Neural cell (in vitro differentiated cells): ENCODE data around the gene PTPRQ. TPM values are rescaled to one million over a fixed set of nuclear protein-coding genes. Genes with fewer than 3 reads are reported as not detected.

Experiments
- H2AFZ ChIP-seq: fragments of 200-600, 300-800 bp; sonication (generic), shearing (Covaris generic); 2 replicates; pipeline ENCODE4 v1.6.0; 2014; ENCODE audit warnings: low read depth, mild to moderate bottlenecking, antibody characterized with exemption, low read length, moderate library complexity
- H3F3A ChIP-seq: fragments of 200-600 bp; shearing (Covaris generic); 2 replicates; pipeline ENCODE4 v1.6.1; 2016; ENCODE audit warnings: mild to moderate bottlenecking, moderate library complexity, mixed read lengths, antibody characterized with exemption, low read length; ENCODE audit not compliant: insufficient read depth, poor library complexity, severe bottlenecking
- H3K27ac ChIP-seq: fragments of 200-600, 300-800 bp; sonication (generic), shearing (Covaris generic); 2 replicates; pipeline ENCODE4 v1.5.1; 2014; ENCODE audit warnings: mild to moderate bottlenecking, low read length, moderate library complexity
- H3K27me3 ChIP-seq: fragments of 300-800, 200-600 bp; sonication (generic), shearing (Covaris generic); 2 replicates; pipeline ENCODE4 v1.6.0; 2014; ENCODE audit warnings: mild to moderate bottlenecking, low read depth, low read length, moderate library complexity; ENCODE audit not compliant: insufficient read depth
- H3K36me3 ChIP-seq: fragments of 300-800, 200-600 bp; sonication (generic), shearing (Covaris generic); 2 replicates; pipeline ENCODE4 v1.5.1; 2014; ENCODE audit warnings: mild to moderate bottlenecking, antibody characterized with exemption, low read length, moderate library complexity; ENCODE audit not compliant: insufficient read depth
- H3K4me2 ChIP-seq: fragments of 300-800, 200-600 bp; sonication (generic), shearing (Covaris generic); 2 replicates; pipeline ENCODE4 v1.6.0; 2014; ENCODE audit warnings: mild to moderate bottlenecking, low read length
- H3K4me3 ChIP-seq: fragments of 300-800, 200-600 bp; sonication (generic), shearing (Covaris generic); 2 replicates; pipeline ENCODE4 v1.5.1; 2014; ENCODE audit warnings: mild to moderate bottlenecking, low read length, moderate library complexity
- H3K79me2 ChIP-seq: fragments of 200-600 bp; shearing (Covaris generic); replicated peaks from 2 replicates; pipeline ENCODE4 v1.6.0; 2014; ENCODE audit warnings: mild to moderate bottlenecking, low read length, moderate library complexity; ENCODE audit not compliant: insufficient read depth
- H3K9ac ChIP-seq: fragments of 300-800, 200-600 bp; sonication (generic), shearing (Covaris generic); 2 replicates; pipeline ENCODE4 v1.6.1; 2016; ENCODE audit warnings: mild to moderate bottlenecking, low read length, mixed read lengths
- H3K9me2 ChIP-seq: fragments of 200-600 bp; shearing (Covaris generic); 2 replicates; pipeline ENCODE4 v1.6.1; 2016; ENCODE audit warnings: mild to moderate bottlenecking, low read length, mixed read lengths; ENCODE audit not compliant: insufficient read depth
- H3K9me3 ChIP-seq: fragments of 200-600, 300-800 bp; sonication (generic), shearing (Covaris generic); 2 replicates; pipeline ENCODE4 v1.6.1; 2016; ENCODE audit warnings: mild to moderate bottlenecking, mixed run types, low read length, moderate library complexity, mixed read lengths
- H4K20me1 ChIP-seq: fragments of 200-600 bp; shearing (Covaris generic); 2 replicates; pipeline ENCODE4 v1.6.1; 2016; ENCODE audit warnings: mild to moderate bottlenecking, mixed run types; ENCODE audit not compliant: insufficient read depth
- CTCF ChIP-seq: fragments of 450-650 bp; IDR thresholded peaks from 2 replicates; pipeline ENCODE4 v1.5.1; 2014; ENCODE audit warnings: antibody characterized with exemption, mild to moderate bottlenecking, moderate library complexity; ENCODE audit not compliant: poor library complexity, severe bottlenecking
- EP300 ChIP-seq: fragments of 450-650 bp; conservative IDR thresholded peaks from 2 replicates; pipeline ENCODE4 v1.6.1; 2014; ENCODE audit warnings: antibody characterized with exemption, mild to moderate bottlenecking, moderate library complexity; ENCODE audit not compliant: poor library complexity, severe bottlenecking
- EZH2 ChIP-seq: fragments of 200-600, 300-800 bp; shearing (Covaris generic), sonication (generic); IDR thresholded peaks from 2 replicates; pipeline ENCODE4 v1.6.1; 2014; ENCODE audit warnings: antibody characterized with exemption, low read length, borderline replicate concordance, mild to moderate bottlenecking; ENCODE audit not compliant: insufficient read depth, poor library complexity, severe bottlenecking
- MXI1 ChIP-seq: fragments of 450-650 bp; conservative IDR thresholded peaks from 2 replicates; pipeline ENCODE4 v1.6.1; 2014; ENCODE audit warnings: antibody characterized with exemption, mild to moderate bottlenecking; ENCODE audit not compliant: poor library complexity, severe bottlenecking
- POLR2AphosphoS5 ChIP-seq: IDR thresholded peaks from 2 replicates; pipeline ENCODE4 v1.6.1; 2012
- RAD21 ChIP-seq: fragments of 450-650 bp; conservative IDR thresholded peaks from 2 replicates; pipeline ENCODE4 v1.6.1; 2014; ENCODE audit warnings: antibody characterized with exemption, mild to moderate bottlenecking, moderate library complexity
- REST ChIP-seq: IDR thresholded peaks from 2 replicates; pipeline ENCODE4 v1.6.1; 2012; ENCODE audit warnings: borderline replicate concordance
- SMC3 ChIP-seq: fragments of 450-650 bp; conservative IDR thresholded peaks from 2 replicates; pipeline ENCODE4 v1.6.1; 2014; ENCODE audit warnings: antibody characterized with exemption, mild to moderate bottlenecking, moderate library complexity; ENCODE audit not compliant: poor library complexity
- TAF1 ChIP-seq: IDR thresholded peaks from 2 replicates; pipeline ENCODE4 v1.6.1; 2012; ENCODE audit warnings: low read depth
- polyA plus RNA-seq: library from polyadenylated mRNA; depleted of rRNA; stranded (reverse); fragments of >200 nt; gene quantifications from 2 replicates; pipeline ENCODE4 v1.2.3, GENCODE V29; 2014

The PTPRQ gene
- polyA plus RNA-seq, 1 donor from 2014 or later: not detected

- no peaks in the 10 kb centered on the region for H3K9me3 ChIP-seq
- no peak overlapping the region for H3K27ac ChIP-seq
- H2AFZ ChIP-seq: no peak overlapping the region
- H3K9me2 ChIP-seq: no peaks in the 10 kb centered on the region
- H3F3A ChIP-seq: no peaks in the 10 kb centered on the region
- no peak overlapping the region for H3K4me3 ChIP-seq
- H4K20me1 ChIP-seq: no peaks in the 10 kb centered on the region
- H3K9ac ChIP-seq: no peak overlapping the region
- no peaks in the 10 kb centered on the region for H3K36me3 ChIP-seq
- H3K79me2 ChIP-seq: no peaks in the 10 kb centered on the region
- no peak overlapping the region for H3K4me2 ChIP-seq
- H3K27me3 ChIP-seq: no peaks in the 10 kb centered on the region
- TF ChIP-seq POLR2AphosphoS5: no peak
- no peak for TF ChIP-seq SMC3
- no peak for TF ChIP-seq TAF1
These were observed 95.0 kb downstream of the PTPRQ start for GRCh38 chr12:80539029-80539428.

GRCh38 chr12:80549298-80549697 is 105.3 kb downstream of the PTPRQ start:
- no peaks in the 10 kb centered on the region for H3K9me2 ChIP-seq
- no peaks in the 10 kb centered on the region for H4K20me1 ChIP-seq
- no peak for TF ChIP-seq RAD21
- TF ChIP-seq TAF1: no peak
- TF ChIP-seq CTCF: no peak
- TF ChIP-seq EZH2: no peak
- no peak for TF ChIP-seq MXI1
- no peak for TF ChIP-seq EP300
- TF ChIP-seq SMC3: no peak
- TF ChIP-seq POLR2AphosphoS5: no peak
- no peak for TF ChIP-seq REST

GRCh38 chr12:80551897-80552296 is 107.9 kb downstream of the PTPRQ start:
- no peaks in the 10 kb centered on the region for H4K20me1 ChIP-seq
- H3F3A ChIP-seq: no peaks in the 10 kb centered on the region
- no peaks in the 10 kb centered on the region for H3K9me3 ChIP-seq
- H3K27me3 ChIP-seq: no peaks in the 10 kb centered on the region
- H3K9ac ChIP-seq: no peak overlapping the region
- no peak for TF ChIP-seq EP300
- TF ChIP-seq CTCF: no peak
- TF ChIP-seq RAD21: no peak
- no peak for TF ChIP-seq EZH2
- TF ChIP-seq MXI1: no peak
- no peak for TF ChIP-seq REST
- TF ChIP-seq POLR2AphosphoS5: no peak
- no peak for TF ChIP-seq TAF1
- TF ChIP-seq SMC3: no peak
- H3K4me3 ChIP-seq: no peak overlapping the region
- H3K79me2 ChIP-seq: no peaks in the 10 kb centered on the region
- no peak overlapping the region for H3K27ac ChIP-seq
- H3K36me3 ChIP-seq: no peaks in the 10 kb centered on the region
- no peak overlapping the region for H3K4me2 ChIP-seq
- no peak overlapping the region for H2AFZ ChIP-seq
- no peaks in the 10 kb centered on the region for H3K9me2 ChIP-seq

More at GRCh38 chr12:80549298-80549697, 105.3 kb downstream of the PTPRQ start:
- H3K36me3 ChIP-seq: no peaks in the 10 kb centered on the region
- H3K4me2 ChIP-seq: no peak overlapping the region
- H3F3A ChIP-seq: no peaks in the 10 kb centered on the region
- H3K27ac ChIP-seq: no peak overlapping the region
- no peaks in the 10 kb centered on the region for H3K79me2 ChIP-seq
- H3K9me3 ChIP-seq: no peaks in the 10 kb centered on the region
- H3K4me3 ChIP-seq: no peak overlapping the region
- no peak overlapping the region for H2AFZ ChIP-seq
- no peaks in the 10 kb centered on the region for H3K27me3 ChIP-seq
- H3K9ac ChIP-seq: no peak overlapping the region
